SHP77 treated with DMSO at 0.1 percent for 48 hours (cell line): ENCODE data around the gene C1orf167.
A peak's percentile ranks its signal among the peaks of the same experiment; 100 is the strongest.

ENCODE experiments used
- DNase-seq: peaks from one replicate; lab custom pipeline; 2025; lab: John Stamatoyannopoulos, UW

The C1orf167 gene

GRCh38 chr1:11835441-11836225 is 73.6 kb downstream of the C1orf167 start:
- DNase-seq, result no peak

GRCh38 chr1:11836955-11837766 is 75.2 kb downstream of the C1orf167 start:
- DNase-seq, result no peak

- no peak for DNase-seq
Observed at GRCh38 chr1:11837767-11838348, 75.9 kb downstream of the C1orf167 start.

- DNase-seq, result peak; percentile 17
Observed at GRCh38 chr1:11838349-11839272, 76.6 kb downstream of the C1orf167 start.
